OCI-LY3 (cell line): ENCODE results near the gene MUTYH.

Experiments used
- CTCF ChIP-seq: fragments of 200-600, 300-600 bp; sonication (generic); IDR thresholded peaks from 2 replicates; pipeline ENCODE4 v1.5.1; 2014; ENCODE audit warnings: antibody characterized with exemption, low read length, low read depth
- EZH2phosphoT487 ChIP-seq: fragments of 200-600 bp; shearing (Covaris generic); IDR thresholded peaks from 2 replicates; pipeline ENCODE4 v1.6.1; 2018; ENCODE audit warnings: antibody characterized with exemption, mixed run types, low read depth

GRCh38 chr1:45305231-45305630, 35.0 kb downstream of the MUTYH start:
- TF ChIP-seq CTCF = no peak
- TF ChIP-seq EZH2phosphoT487 = no peak
